Adrenal gland (tissue), 5 donors: ENCODE results near the gene SCLY.

ENCODE experiments used
- POLR2A ChIP-seq, 2 donors: fragments of 450-650 bp; IDR thresholded peaks; one replicate each; pipeline ENCODE4 v1.6.1; 2017; ENCODE audit warnings: antibody characterized with exemption in 2 of 2, mild to moderate bottlenecking in 2 of 2, moderate library complexity in 1 of 2
- TF ChIP-seq, protein P1 (sequence below), 6 experiments: fragments of 450-650 bp in 4 of 6; fragments of 200-600 bp in 2 of 6; sonication (generic) in 1 of 6; IDR thresholded peaks; 1 replicate in 5 of 6; 2 replicates in 1 of 6; pipeline versions ENCODE4 v1.5.1 to v1.8.0; 2016 to 2021; ENCODE audit warnings: antibody characterized with exemption in 6 of 6, mild to moderate bottlenecking in 2 of 6, moderate library complexity in 1 of 6
- donor health status: DM: no; HTN: no; CAD: no.

DNA sequence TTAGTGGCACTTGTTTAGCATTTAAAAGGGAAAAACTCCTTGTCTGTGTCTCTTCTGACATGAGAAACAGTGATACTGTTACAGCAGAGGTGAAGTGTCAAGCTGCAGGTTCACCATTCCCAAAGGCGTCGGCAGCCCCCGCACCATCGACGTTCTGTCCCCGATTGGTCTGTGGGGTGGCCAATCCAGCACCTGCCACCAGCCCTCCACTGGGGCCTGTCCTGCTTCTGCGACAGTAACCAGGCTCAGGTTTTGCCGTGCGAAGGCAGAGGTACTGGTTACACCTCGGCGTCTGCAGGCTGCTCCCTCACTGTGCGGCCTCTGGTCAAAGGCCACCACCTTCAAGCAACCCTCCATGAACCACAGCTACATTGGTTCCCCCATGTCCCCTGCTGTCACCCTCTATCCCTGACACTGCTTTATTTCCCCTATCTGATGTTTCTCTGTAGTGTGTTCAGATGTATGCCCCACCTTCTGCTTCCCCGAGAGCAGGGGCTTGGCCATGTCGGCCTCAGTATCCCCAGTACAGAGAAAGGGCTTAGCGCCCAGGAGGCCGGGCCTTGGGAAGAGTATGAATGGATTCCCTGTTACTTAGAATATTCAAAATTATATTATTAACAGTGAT, 30.7 kb downstream of the SCLY start:
- TF ChIP-seq, protein P1, sequence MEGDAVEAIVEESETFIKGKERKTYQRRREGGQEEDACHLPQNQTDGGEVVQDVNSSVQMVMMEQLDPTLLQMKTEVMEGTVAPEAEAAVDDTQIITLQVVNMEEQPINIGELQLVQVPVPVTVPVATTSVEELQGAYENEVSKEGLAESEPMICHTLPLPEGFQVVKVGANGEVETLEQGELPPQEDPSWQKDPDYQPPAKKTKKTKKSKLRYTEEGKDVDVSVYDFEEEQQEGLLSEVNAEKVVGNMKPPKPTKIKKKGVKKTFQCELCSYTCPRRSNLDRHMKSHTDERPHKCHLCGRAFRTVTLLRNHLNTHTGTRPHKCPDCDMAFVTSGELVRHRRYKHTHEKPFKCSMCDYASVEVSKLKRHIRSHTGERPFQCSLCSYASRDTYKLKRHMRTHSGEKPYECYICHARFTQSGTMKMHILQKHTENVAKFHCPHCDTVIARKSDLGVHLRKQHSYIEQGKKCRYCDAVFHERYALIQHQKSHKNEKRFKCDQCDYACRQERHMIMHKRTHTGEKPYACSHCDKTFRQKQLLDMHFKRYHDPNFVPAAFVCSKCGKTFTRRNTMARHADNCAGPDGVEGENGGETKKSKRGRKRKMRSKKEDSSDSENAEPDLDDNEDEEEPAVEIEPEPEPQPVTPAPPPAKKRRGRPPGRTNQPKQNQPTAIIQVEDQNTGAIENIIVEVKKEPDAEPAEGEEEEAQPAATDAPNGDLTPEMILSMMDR (IDR thresholded peaks at IDR 0.05), result no peak
- no peak for TF ChIP-seq POLR2A (IDR thresholded peaks at IDR 0.05)
